Measurements from ENCODE around the gene SSBP4.
A peak's percentile ranks its signal among the peaks of the same experiment; 100 is the strongest.

The SSBP4 gene

DNA sequence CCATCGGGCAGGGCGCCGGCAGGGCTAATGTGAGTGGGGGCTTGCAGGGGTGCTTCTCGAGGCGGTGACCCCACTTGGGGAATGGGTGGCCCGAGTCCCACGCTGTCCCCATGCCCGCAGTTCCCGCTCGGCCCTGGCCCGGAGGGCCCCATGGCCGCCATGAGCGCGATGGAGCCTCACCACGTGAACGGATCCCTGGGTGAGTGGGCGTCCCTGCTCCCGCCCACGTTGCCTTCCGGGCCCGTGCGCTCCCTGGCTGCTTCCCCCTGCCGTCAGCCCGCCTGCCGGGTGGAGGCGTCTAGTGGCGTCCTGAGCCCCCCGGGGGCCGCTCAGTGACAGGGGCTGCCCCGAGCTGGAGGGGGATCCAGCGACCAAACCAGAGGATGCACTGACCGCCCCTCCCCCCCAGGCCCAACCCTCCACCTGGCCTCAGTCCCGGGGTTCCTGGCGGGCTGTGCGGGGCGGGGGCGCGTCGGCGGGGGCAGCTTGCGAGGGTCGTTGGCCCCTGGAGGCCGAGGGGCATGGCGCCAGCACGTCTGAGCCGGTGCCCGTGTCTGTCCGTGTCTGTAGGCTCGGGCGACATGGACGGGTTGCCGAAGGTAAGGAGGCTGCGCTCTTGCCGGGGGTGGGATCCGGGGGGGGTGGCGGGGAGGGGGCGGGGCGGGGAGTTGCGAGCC, 14.0 kb downstream of the SSBP4 start:
- DNase-seq (ENCODE audit: low read depth) = no peak

DNA sequence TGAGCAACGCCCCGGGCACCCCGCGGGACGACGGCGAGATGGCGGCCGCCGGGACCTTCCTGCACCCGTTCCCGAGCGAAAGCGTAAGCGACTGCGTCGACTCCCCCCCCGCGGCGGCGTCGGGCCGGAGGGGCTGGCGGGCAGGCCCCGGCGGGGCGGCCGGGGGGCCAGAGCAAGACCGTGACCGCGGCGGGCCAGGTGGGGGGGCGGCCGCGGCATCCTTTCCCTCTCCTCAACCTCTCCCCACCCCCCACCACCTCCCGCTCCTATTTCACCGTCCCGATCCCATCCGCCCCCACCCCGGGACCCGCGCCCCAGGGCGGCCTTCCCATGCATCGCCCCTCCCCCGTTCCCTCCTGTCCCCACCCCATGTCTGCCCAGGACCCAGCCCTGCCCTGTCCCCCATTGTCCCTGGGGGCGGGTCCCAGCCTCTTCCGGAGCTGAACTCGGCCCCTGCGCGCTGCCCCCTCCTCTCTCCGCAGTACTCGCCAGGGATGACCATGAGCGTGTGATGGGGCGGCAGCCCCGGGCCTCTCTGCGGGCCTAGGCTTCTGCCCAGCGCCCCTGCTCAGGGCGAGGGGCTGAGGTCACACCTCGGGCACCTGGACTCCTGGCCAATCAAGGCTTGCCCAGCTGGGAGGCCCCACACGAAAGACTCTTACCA, 14.7 kb downstream of the SSBP4 start:
- no peak for DNase-seq (ENCODE audit: low read depth)

DNA sequence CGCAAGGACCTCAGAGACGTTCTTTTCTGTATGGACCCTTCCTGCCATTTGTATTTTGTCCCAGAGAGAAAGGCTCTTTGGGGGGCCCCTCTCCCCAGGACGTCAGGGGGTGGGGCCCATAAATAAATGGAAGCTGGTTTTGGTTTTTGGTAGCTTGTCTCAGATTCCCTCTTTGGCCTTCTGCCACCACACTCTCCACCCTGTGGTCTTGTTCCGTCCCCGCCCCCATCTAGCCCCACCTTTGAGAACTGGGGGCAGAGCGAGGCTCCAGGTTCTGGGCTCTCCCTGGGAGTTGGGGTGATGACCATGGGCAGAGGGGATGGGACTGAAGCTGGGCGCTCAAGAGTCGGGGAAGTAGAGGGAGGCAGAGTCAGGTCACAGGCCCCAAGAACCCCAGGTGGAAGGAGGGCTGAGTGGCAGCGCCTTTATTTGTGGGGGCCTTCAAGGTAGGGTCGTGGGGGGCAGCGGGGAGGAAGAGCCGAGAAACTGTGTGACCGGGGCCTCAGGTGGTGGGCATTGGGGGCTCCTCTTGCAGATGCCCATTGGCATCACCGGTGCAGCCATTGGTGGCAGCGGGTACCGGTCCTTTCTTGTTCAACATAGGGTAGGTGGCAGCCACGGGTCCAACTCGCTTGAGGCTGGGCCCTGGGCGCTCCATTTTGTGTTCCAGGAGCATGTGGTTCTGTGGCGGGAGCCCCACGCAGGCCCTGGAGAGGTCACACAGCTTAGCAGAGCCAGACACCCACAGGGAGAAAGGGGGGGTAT, 15.4 kb downstream of the SSBP4 start:
- no peak for DNase-seq (ENCODE audit: low read depth)

DNA sequence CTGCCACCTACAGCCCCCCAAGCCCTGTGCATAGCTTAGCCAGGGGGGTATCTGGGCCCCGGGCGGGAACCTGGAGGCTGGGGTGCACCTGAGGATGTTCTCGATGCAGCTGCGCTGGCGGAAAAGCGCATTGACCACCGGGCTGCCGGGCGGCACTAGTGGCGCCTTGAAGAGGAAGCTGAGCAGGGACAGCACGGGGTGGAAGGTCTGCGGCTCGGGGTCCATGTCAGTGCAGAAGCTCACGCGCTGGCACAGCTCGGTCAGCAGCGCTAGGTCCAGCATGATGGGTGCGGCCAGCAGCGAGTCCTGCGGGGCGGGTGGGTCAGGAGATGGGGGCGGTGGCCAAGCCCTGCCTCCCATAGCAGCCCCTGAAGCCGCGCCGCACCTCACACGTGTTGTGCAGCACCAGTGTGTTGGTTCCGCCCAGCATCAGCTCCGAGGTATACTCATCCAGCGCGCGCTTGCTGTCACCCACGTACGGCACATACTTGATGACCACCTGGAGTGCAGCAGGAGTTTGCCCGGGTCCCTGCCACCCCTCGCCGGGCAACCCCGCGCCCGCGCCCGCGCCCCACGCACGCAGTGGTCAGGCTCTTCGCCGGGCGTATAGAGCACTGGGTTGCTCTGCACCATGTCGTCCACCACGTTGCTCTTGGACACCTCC, 16.1 kb downstream of the SSBP4 start:
- no peak for DNase-seq (ENCODE audit: low read depth)

DNA sequence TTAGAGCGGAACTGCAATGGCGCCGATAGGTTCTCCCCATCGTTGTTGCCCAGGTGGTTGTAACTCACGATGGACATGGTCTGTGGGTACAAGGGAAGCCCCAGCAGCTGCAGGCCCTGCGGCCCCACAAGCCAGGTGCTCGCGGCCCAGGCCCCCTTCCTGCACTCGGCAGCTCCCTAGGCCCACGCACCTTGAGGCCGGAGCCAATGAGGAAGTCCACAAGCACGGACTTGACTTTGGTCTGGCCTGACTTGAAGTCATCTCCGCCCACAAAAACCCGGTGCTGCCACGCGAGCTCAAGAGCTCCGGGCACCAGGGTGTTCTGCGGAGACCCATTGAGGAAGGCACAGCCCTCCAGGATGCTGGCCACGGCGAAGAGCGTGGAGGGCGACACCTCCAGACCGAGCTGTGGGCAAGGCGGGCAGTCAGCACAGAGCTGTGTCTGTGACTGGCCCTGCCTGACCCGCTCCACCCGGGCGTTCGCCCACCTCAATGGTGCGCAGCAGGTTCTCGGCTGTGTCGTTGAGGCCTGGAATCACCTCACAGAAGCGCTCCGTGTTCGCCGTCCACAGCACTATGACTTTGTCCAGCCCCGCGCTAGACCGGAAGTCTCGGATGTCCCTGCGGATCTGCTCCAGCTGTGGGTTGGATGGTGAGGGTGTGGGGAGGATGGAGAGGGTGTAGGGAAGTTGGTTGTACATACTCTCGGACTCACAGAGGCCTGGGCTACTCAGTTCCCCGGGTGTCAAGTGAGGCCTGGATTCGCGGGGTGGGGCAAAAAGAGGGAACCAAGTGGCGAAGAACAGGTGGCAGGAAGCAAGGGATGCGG, 16.9 kb downstream of the SSBP4 start:
- no peak for DNase-seq (ENCODE audit: low read depth)

DNA sequence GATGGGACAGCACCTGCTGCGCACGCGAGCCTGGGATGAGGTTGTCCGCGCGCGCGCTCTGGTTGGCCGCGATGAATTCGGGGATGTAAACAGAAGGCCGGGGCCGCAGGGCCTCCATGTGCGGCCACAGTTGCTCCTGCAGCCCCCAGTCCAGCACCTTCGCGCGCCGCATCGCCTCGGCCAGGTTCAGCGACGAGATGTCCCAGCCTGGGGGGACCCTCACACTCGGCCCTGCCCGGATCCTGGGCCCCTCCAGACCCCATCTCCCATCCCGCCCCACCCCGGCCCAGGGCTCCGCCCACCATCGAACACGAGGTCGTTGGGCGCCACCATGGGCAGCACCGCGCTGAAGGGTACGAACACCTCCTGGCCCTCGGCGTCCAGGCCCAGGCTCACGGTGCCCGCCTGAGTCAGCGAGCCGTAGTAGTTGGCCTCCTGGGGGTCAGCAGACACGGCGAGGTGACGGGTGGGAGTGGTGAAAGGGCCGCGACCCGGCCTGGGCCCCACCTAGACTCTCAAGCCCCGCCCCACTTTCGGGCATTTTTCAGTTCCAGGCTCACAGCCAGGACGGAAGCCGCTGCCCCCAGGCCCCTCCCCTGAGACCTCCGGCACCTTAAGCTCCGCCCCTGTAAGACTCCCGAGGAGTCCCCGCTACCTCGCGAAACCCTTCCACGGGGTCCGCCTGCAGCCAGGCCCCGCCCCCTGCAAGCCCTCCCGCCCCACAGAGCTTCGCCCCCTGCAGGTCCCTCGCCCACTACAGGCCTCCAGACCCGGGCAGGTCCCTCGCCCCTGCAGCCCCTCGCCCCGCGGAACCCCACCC, 17.7 kb downstream of the SSBP4 start:
- DNase-seq (ENCODE audit: low read depth) = peak; percentile 62

DNA sequence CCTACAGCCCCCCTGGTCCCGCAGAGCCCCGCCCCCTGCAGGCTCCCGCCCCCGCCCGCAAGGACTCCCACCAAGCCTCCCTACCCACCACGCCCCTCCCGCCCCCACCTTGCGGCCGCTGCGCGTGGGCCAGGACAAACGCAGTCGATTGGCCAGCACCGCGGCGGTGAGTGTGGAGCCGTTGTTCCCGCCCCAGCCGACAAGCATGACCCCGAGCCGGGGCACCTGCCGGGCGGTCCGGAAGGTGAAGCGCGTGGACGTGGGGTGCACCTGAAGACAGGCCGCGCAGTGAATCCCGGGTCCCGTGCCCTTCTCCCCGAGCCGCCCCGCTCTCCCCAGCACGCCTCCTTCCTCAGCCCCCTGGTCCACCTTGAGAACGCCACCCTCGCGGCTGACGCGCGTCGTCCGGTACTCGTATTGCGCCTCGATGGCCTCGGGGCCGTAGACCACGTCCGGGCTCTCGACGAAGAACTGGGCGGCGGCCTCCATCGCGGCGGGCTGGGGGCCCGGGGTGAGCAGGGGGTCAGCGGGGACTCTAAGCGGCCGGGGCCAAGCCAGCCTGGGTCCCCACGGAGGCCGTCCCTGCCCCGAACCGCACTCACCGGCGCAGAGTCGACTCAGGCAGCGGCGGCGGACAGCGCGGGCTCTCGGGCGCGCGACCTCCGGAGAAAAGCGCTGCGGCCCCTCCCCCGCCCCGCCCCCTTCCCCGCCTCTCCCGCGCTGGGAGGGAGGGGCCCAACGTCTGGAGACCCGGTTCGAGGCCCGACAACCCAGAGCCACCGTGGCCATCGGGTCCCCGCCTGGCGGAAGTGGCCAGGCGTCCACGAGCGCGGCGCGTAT, 18.5 kb downstream of the SSBP4 start, which contains the start of gene ISYNA1:
TSS of gene ISYNA1 (minus strand) at position 643 of the 840 bp plus-strand sequence. CDS start at position 489, 154 bp downstream.
- DNase-seq (ENCODE audit: low read depth) = no peak

DNA sequence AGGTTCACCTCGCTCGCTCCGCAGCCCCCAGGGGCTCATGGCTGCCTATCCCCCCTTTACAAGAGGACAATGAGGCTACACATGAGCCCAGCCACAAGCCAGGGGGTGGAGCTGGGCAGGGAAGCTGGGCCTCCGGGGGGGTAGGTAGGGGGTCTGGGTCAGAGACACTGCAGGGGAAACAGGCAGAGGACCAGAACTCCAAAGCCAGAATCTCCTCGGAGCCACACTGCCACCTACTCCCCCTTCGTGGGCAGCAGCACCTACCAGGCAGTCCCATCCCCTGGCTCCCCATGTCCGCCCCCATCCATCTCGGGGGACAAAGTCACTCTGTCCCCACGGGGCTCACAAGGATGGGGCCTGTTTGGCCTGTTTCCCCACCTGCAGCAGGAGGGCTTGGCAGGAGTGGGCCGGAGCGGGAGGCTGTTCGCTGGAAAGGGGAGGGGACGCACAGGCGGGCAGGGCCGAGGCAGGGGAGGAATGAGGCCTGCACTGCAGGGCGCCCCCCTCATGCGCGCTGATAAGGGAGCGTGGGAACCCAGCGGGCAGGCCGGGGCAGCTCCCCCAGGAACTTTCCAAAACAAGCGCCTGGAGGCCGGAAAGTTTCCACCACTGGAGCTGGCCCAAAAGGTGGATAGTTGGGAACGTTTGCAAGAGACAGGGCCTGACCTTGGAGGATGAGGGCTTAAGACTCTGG, 19.3 kb downstream of the SSBP4 start:
- no peak for DNase-seq (ENCODE audit: low read depth)

DNA sequence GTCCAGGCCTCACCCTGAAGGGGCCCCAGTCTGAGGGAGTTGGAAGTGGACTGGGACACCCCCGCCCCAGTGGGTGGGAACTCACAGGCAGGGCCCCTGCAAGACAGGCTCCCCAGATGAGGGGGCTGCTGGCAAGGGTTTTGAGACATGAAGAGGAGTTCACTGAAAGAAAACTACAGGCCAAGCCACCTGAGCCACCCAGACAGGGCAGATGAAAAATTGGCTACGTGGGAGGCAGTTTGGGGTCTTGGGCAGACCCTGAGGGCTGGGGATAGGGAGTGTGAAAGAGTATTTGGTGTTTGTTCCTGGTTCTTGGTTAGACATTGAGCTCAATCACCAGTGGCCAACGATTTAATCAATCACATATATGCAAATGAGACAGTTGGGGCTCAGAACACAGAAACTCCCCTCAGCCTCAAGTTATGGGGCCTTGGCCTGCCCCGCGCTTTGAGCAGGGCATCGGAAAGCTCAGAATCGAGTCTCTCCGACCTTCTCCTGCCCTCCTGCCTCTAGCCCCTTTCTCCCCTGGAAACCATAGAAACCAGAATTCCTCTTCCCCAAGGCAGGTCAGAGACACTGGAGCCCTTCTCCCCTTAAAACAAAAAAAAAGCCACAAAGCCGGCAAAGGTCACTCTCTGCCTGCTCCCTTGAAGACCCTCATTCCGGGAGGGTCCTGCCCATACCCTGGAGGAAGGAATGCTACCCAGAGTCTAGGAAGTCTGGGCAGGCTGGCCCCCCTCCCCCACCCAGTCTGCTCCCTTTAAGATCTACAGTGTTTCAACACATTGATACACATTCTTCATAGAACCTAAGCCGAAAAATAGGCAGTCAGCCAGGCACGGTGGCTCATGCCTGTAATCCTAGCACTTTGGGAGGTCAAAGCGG, 20.1 kb downstream of the SSBP4 start:
- DNase-seq (ENCODE audit: low read depth) = peak; percentile 61

DNA sequence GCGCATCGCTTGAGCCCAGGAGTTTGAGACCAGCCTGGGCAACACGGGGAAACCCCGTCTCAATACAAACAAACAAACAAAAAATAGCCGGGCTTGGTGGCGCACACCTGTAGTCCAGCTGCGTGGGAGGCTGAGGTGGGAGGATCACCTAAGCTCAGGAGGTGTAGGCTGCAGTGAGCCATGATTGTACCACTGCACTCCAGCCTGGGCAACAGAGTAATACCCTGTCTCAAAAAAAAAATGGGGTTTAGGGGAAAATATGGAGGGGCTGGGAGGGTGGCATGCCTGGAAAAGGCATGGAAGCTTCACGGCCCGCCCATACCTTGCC, 20.7 kb downstream of the SSBP4 start:
- no peak for DNase-seq (ENCODE audit: low read depth)

DNA sequence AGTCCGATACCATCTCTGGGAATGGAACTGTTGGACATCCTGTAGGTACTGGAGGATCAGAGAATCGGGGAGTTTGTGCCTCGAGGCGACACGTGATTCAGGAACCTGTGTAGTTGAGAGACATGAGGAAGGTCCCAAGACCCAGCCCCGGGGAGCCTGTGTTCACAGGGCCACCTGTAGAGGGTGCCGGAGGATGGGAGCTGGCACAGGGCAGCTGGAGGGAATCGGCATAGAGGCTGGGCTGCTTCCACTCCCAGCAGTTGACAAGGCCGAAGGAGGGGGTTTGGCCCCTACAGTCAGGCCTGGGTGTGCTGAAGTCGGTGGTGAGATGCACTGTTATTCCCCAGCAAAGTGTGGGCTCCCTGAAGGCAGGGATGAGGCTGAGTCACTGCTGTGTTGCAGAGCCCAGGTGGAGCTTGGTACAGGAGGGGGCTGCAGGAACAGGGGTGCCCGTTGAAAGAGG, 21.2 kb downstream of the SSBP4 start:
- DNase-seq (ENCODE audit: low read depth) = no peak

DNA sequence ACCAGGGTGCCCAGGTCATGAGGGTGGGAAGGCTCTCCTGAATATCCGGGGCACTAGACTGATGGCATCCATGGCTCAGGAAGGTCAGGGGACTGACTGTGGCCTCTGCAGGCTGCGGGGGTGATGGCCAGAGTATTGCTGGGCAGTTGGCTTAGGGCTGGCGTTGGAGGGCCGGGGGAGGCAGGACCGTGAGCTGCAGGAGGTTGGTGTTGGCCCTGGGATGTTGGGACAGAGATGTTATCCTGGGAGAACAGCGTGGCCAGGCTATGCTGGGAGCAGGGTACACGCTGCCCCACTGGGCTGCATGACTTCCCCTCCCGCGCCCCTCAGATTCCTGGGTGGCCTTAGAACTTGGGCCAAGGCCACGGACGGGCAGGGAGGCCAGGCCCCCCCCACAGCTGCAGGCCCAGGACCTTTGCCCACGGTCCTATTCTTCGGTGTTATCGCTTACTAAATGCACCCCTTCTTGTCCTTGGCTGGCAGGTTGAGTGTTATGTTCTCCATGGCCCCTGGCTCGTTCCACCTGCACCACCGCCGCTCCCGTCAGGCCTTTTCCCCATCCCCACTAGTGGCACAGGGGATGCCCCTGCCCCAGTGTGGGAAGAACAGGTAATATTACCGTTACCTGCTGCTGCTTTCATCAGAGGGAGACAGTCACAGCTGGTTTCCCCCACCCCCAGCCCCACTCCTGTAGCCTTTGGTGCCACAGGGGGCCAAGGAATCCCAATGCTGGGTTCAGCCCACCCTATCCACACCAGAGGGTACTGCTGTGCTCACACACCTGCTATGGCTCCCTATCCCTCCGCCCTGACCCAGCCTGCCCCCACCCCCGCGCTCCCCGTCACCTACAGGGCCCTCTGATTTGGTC, 22.0 kb downstream of the SSBP4 start:
- no peak for DNase-seq (ENCODE audit: low read depth)

DNA sequence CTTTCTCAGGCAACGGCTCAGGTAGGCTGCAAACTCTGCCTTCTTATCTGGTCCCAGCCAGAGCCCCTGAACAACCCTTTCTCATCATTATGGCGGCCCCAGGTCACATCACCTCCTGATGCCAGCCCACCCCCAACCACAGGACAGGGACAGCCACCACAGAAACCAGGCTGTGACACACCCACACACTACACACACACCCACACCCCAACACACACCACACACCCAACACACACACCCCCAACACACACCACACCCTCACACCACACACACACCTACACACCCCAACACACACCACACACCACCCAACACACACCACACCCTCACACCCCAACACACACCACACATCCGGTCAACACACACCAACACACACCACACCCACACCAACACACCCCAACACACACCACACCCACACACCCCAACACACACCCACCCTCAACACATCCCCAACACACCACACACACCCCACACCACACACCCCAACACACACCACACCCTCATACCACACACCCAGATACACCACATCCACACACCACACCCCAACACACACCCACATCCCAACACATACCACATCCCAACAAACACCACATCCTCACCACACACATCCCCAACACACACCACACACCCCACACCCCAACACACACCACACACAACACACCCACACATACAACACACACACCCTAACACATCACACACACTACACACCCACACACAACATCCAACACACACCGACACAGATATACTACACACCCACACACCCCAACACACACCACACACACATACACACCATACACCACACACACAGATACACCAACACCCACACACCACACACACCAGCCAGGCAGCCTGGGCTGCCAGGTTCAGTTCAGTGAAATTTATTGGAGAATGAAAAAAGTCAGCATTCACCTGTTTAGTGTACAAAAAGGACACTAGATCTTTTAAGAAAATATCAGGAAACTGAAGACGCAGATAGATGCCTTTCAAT, 22.9 kb downstream of the SSBP4 start:
- DNase-seq (ENCODE audit: low read depth) = no peak

DNA sequence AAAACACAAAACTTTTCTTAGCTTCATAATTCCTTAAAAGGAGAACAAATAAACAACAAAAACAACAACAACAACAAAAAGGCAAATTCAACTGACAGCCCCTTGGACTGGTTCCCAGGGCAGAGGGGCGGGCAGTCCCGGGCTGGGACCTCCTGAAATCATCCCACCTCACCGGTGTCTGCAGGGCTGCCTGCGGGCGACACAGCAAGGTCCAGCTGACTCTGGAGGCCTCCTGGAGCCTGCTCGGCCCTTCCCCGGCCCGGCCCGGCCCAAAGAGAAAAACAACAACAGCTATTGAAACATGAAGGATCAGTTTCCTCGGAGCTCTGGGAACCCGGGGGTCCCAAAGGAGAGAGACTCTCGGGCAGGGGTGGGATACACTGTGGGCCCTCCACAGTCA, 23.7 kb downstream of the SSBP4 start:
- no peak for DNase-seq (ENCODE audit: low read depth)

DNA sequence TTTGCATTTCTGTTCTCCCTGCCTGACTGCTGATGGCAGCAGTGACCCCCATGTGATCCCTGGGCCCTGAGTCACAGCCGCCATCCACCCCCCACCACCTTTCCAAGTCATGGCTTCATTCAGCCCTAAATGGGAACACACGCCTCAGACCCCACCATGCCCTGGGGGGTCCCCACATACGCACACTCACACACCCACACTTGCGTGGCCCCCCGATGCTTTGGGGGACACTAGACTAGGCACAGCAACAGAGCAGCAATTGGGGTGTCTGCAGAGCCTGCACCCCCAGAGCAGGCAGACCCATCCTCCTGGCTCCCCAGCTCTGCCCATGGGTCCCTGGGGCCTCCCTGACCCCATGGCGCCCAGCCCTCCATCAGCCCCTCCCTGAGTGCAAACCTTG, 24.2 kb downstream of the SSBP4 start:
- no peak for DNase-seq (ENCODE audit: low read depth)

DNA sequence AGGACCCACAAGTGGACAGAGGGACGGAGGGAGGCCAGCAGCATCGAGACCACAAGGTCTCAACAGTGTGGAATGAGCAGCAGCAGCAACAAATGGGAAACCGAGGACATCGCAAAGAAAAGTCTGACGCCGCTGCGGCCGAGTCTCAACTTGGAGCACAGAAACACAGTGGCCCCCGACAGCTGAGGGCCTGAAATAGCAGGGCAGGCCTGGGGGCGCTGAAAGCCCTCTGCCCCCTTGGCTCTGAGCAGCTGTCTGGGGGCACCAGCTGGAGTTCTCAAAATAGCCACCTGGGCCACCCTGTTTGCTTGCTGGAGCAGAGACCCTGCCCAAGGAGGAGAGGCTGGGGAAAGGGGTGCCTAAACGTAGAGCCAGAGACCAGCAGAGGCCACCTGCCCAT, 24.6 kb downstream of the SSBP4 start:
- no peak for DNase-seq (ENCODE audit: low read depth)

Data from fibroblast of gingiva (primary cell).